OCI-LY7 (cell line): Measurements from ENCODE around the gene CARD8. TPM values are rescaled to one million over a fixed set of nuclear protein-coding genes. Genes with fewer than 3 reads are reported as not detected.

Experiments
- BruUV-seq: library from RNA; stranded (reverse); fragments of 400-500 nt; replicated peaks from 2 replicates; lab custom pipeline; 2021; lab: Mats Ljungman, UMichigan
- CTCF ChIA-PET: fragments of 300-600 bp; sonication (Branson Sonifier 250); formaldehyde crosslinking; loops from one replicate; lab custom pipeline; 2022; ENCODE audit warnings: antibody characterized with exemption; ENCODE audit not compliant: unreplicated experiment; lab: Charles Lee
- POLR2A ChIA-PET: fragments of 300-600 bp; sonication (Branson Sonifier 250); formaldehyde crosslinking; loops from one replicate; lab custom pipeline; 2022; ENCODE audit warnings: antibody characterized with exemption; lab: Charles Lee
- DNase-seq: peaks from one replicate; pipeline ENCODE4 v3.0.0-alpha.2; 2015; ENCODE audit warnings: low spot score
- H2AFZ ChIP-seq: fragments of 200-600 bp; sonication (generic), shearing (Covaris generic); 2 replicates; pipeline ENCODE4 v1.6.1; 2014; ENCODE audit warnings: mild to moderate bottlenecking, antibody characterized with exemption, low read length, moderate library complexity
- H3K27ac ChIP-seq: fragments of 200-600 bp; sonication (generic); 2 replicates; pipeline ENCODE4 v1.5.1; 2014; ENCODE audit warnings: mixed run types, low read depth, mild to moderate bottlenecking, moderate library complexity, low read length, inconsistent platforms; ENCODE audit not compliant: poor library complexity, severe bottlenecking
- H3K36me3 ChIP-seq: fragments of 200-600 bp; sonication (generic); 2 replicates; pipeline ENCODE4 v1.6.1; 2014; ENCODE audit warnings: mild to moderate bottlenecking, antibody characterized with exemption, low read length, moderate library complexity, mixed read lengths; ENCODE audit not compliant: insufficient read depth
- H3K4me1 ChIP-seq: fragments of 200-600 bp; sonication (generic); 2 replicates; pipeline ENCODE4 v1.5.1; 2014; ENCODE audit warnings: mild to moderate bottlenecking, low read length; ENCODE audit not compliant: insufficient read depth, poor library complexity, severe bottlenecking
- H3K4me2 ChIP-seq: fragments of 200-600 bp; sonication (generic); 2 replicates; pipeline ENCODE4 v1.6.1; 2014; ENCODE audit warnings: mild to moderate bottlenecking, low read length
- H3K4me3 ChIP-seq: fragments of 200-600 bp; sonication (generic); 2 replicates; pipeline ENCODE4 v1.5.1; 2014; ENCODE audit warnings: mild to moderate bottlenecking, low read depth, low read length; ENCODE audit not compliant: poor library complexity, severe bottlenecking
- H3K79me2 ChIP-seq: fragments of 200-600 bp; sonication (generic); 2 replicates; pipeline ENCODE4 v1.6.1; 2016; ENCODE audit warnings: low read depth, mild to moderate bottlenecking, low read length, moderate library complexity, mixed read lengths; ENCODE audit not compliant: insufficient read depth
- H3K9me2 ChIP-seq: fragments of 200-600 bp; sonication (generic); 2 replicates; pipeline ENCODE4 v1.6.1; 2016; ENCODE audit warnings: mild to moderate bottlenecking, low read length, mixed read lengths; ENCODE audit not compliant: insufficient read depth
- H3K9me3 ChIP-seq: fragments of 200-600 bp; sonication (generic); 2 replicates; pipeline ENCODE4 v1.6.1; 2014; ENCODE audit warnings: mild to moderate bottlenecking, mixed run types, low read length, mixed read lengths
- H4K20me1 ChIP-seq: fragments of 200-600 bp; sonication (generic); 2 replicates; pipeline ENCODE4 v1.6.1; 2014; ENCODE audit warnings: mild to moderate bottlenecking, antibody characterized with exemption, low read length, moderate library complexity, mixed read lengths; ENCODE audit not compliant: insufficient read depth
- CTCF ChIP-seq: fragments of 200-600 bp; sonication (generic); conservative IDR thresholded peaks from 2 replicates; pipeline ENCODE4 v1.5.1; 2014; ENCODE audit warnings: mild to moderate bottlenecking, antibody characterized with exemption, low read length, moderate library complexity, mixed read lengths
- EZH2phosphoT487 ChIP-seq: fragments of 200-600 bp; sonication (generic); IDR thresholded peaks from 2 replicates; pipeline ENCODE4 v1.6.1; 2018; ENCODE audit warnings: low read depth, borderline replicate concordance, mild to moderate bottlenecking, mixed run types, antibody characterized with exemption, low read length, moderate library complexity, mixed read lengths
- intact Hi-C: fragments of 100-400 bp; cut with micrococcal nuclease; formaldehyde crosslinking; loops from one replicate; pipeline ENCODE4 v1.10.0; 2022; ENCODE audit not compliant: unreplicated experiment
- total RNA-seq, 2 experiments: library from RNA; depleted of rRNA in 1 of 2; stranded (reverse); fragments of >200 nt in 1 of 2; shearing (Covaris generic) in 1 of 2; gene quantifications; 2 replicates each; pipeline ENCODE4 v1.2.3, GENCODE V29; 2014 to 2022

CARD8 gene
- total RNA-seq, 2 experiments from 2014 or later, result 51.0 to 56.1 TPM

GRCh38 chr19:48194041-48194843, 61.5 kb downstream of the CARD8 start:
- peaks cover 9% of the 10 kb centered on the region; the same call in 1 of the 2 replicates for H3K9me3 ChIP-seq
- DNase-seq, result peak; percentile 56
- BruUV-seq, result no TSS peak
- no peaks in the 10 kb centered on the region for H3K79me2 ChIP-seq
- H4K20me1 ChIP-seq, result no peaks in the 10 kb centered on the region
- POLR2A ChIA-PET, result no interaction called here
- CTCF ChIA-PET, result interaction anchor here (0.7 kb wide), 1 partner anchor 19 kb away, joined by 3 read pairs; no protein-coding TSS in a partner anchor
- H2AFZ ChIP-seq, result no peak overlapping the region
- H3K4me1 ChIP-seq, result peaks cover 14% of the 10 kb centered on the region
- H3K9me2 ChIP-seq, result no peaks in the 10 kb centered on the region
- intact Hi-C loops, result no loop called here
- H3K36me3 ChIP-seq, result peaks cover 23% of the 10 kb centered on the region
- H3K4me3 ChIP-seq, result no peak overlapping the region
- no peak overlapping the region for H3K4me2 ChIP-seq
- no peak overlapping the region for H3K27ac ChIP-seq
- TF ChIP-seq CTCF (peak; percentile 78), EZH2phosphoT487 (no peak)

GRCh38 chr19:48192750-48193149, 63.0 kb downstream of the CARD8 start:
- no peak overlapping the region for H3K4me2 ChIP-seq
- ChIA-PET POLR2A (interaction anchor here (0.5 kb wide), 1 partner anchor 10 kb away, joined by 3 read pairs; no protein-coding TSS in a partner anchor), CTCF (no interaction called here)
- TF ChIP-seq CTCF (no peak), EZH2phosphoT487 (no peak)
- intact Hi-C loops, result no loop called here
- H3K79me2 ChIP-seq, result no peaks in the 10 kb centered on the region; the same call in 1 of the 2 replicates
- peaks cover 19% of the 10 kb centered on the region for H3K4me1 ChIP-seq
- no peak overlapping the region for H2AFZ ChIP-seq
- BruUV-seq, result no TSS peak
- H4K20me1 ChIP-seq, result no peaks in the 10 kb centered on the region
- no peak for DNase-seq
- H3K36me3 ChIP-seq, result peaks cover 34% of the 10 kb centered on the region
- no peaks in the 10 kb centered on the region for H3K9me2 ChIP-seq
- no peak overlapping the region for H3K27ac ChIP-seq
- H3K4me3 ChIP-seq, result no peak overlapping the region
- peaks cover 14% of the 10 kb centered on the region for H3K9me3 ChIP-seq
